Measurements from ENCODE around the gene PRKCD. TPM values are rescaled to one million over a fixed set of nuclear protein-coding genes. Genes with fewer than 3 reads are reported as not detected.

The PRKCD gene
- total RNA-seq, 2 donors from 2014 or later = 15.5 to 16.9 TPM

- WGBS, 2 donors = 50 to 51% methylated on average over 9 to 16 of the region's 16 CpGs
- TF ChIP-seq POLR2A (IDR thresholded peaks at IDR 0.05) = no peak
- TF ChIP-seq CTCF (IDR thresholded peaks at IDR 0.05) = peak in 1 of 7 experiments; percentile 11
- Histone ChIP-seq H3K36me3 (replicated peaks in 1 of 2; ENCODE audit: insufficient read depth in 1 of 2, low read depth in 2 of 2) (peaks cover 5 to 14% of the 10 kb centered on the region in 2 donors), H3K27ac (peak overlapping the region in 2 of 4 donors; percentile 2 to 41), H3K27me3 (no peaks in the 10 kb centered on the region), H3K4me1 (peaks cover 14% of the 10 kb centered on the region), H3K4me3 (no peak overlapping the region), H3K9me3 (no peaks in the 10 kb centered on the region)
- DNase-seq (peak; percentile 38 to 71 (median 54)), ATAC-seq (peak; percentile 41)
- intact Hi-C loops (cut with DNase I) = no loop called here
These were observed 30.9 kb downstream of the PRKCD start for GRCh38 chr3:53191836-53192480.

GRCh38 chr3:53192608-53193007 lies 31.6 kb downstream of the PRKCD start:
- intact Hi-C loops (cut with DNase I) = no loop called here
- H3K4me3 ChIP-seq = no peak overlapping the region
- peaks cover 14% of the 10 kb centered on the region for H3K4me1 ChIP-seq
- TF ChIP-seq POLR2A (IDR thresholded peaks at IDR 0.05) (no peak), CTCF (IDR thresholded peaks at IDR 0.05) (no peak)
- H3K36me3 ChIP-seq (replicated peaks in 1 of 2; ENCODE audit: insufficient read depth in 1 of 2, low read depth in 2 of 2) = peaks cover 5 to 14% of the 10 kb centered on the region in 2 donors
- no peak for ATAC-seq
- peak overlapping the region in 1 of 4 donors; percentile 41 for H3K27ac ChIP-seq
- peak; percentile 57 to 66 (median 64) for DNase-seq
- H3K9me3 ChIP-seq = no peaks in the 10 kb centered on the region
- no peaks in the 10 kb centered on the region for H3K27me3 ChIP-seq
- WGBS, 2 donors = 30 to 31% methylated on average over 3 of the region's 3 CpGs

- peaks cover 5 to 13% of the 10 kb centered on the region in 2 donors for H3K36me3 ChIP-seq (replicated peaks in 1 of 2; ENCODE audit: insufficient read depth in 1 of 2, low read depth in 2 of 2)
- H3K9me3 ChIP-seq = no peaks in the 10 kb centered on the region
- DNase-seq (no peak), ATAC-seq (no peak)
- TF ChIP-seq POLR2A (IDR thresholded peaks at IDR 0.05) = no peak
- no peak for TF ChIP-seq CTCF (IDR thresholded peaks at IDR 0.05)
- H3K4me3 ChIP-seq = no peak overlapping the region
- H3K27ac ChIP-seq = no peak overlapping the region
- WGBS, 2 donors = 84 to 91% methylated on average over 11 of the region's 11 CpGs
- peaks cover 14% of the 10 kb centered on the region for H3K4me1 ChIP-seq
- no peaks in the 10 kb centered on the region for H3K27me3 ChIP-seq
- intact Hi-C loops (cut with DNase I) = no loop called here
These were observed 32.6 kb downstream of the PRKCD start for GRCh38 chr3:53193466-53194209.

GRCh38 chr3:53194210-53195065 lies 33.4 kb downstream of the PRKCD start:
- H3K4me3 ChIP-seq = no peak overlapping the region
- H3K36me3 ChIP-seq (replicated peaks in 1 of 2; ENCODE audit: insufficient read depth in 1 of 2, low read depth in 2 of 2) = peaks cover 5 to 9% of the 10 kb centered on the region in 2 donors
- H3K9me3 ChIP-seq = no peaks in the 10 kb centered on the region
- H3K4me1 ChIP-seq = peaks cover 14% of the 10 kb centered on the region
- intact Hi-C loops (cut with DNase I) = loop anchor here (5.0 kb wide), 1 partner anchor 82 kb away; no protein-coding TSS in a partner anchor
- TF ChIP-seq CTCF (IDR thresholded peaks at IDR 0.05) = no peak
- no peak for TF ChIP-seq POLR2A (IDR thresholded peaks at IDR 0.05)
- H3K27ac ChIP-seq = no peak overlapping the region
- no peaks in the 10 kb centered on the region for H3K27me3 ChIP-seq
- ATAC-seq (peak; percentile 31), DNase-seq (peak in 3 of 4 donors; percentile 46 to 60 (median 50))
- whole genome bisulfite sequencing, 2 donors = 67 to 80% methylated on average over 11 to 14 of the region's 14 CpGs

Data from body of pancreas (tissue), 4 donors.